Measurements from ENCODE around the gene CABLES2.
A peak's percentile ranks its signal among the peaks of the same experiment; 100 is the strongest.

DNA sequence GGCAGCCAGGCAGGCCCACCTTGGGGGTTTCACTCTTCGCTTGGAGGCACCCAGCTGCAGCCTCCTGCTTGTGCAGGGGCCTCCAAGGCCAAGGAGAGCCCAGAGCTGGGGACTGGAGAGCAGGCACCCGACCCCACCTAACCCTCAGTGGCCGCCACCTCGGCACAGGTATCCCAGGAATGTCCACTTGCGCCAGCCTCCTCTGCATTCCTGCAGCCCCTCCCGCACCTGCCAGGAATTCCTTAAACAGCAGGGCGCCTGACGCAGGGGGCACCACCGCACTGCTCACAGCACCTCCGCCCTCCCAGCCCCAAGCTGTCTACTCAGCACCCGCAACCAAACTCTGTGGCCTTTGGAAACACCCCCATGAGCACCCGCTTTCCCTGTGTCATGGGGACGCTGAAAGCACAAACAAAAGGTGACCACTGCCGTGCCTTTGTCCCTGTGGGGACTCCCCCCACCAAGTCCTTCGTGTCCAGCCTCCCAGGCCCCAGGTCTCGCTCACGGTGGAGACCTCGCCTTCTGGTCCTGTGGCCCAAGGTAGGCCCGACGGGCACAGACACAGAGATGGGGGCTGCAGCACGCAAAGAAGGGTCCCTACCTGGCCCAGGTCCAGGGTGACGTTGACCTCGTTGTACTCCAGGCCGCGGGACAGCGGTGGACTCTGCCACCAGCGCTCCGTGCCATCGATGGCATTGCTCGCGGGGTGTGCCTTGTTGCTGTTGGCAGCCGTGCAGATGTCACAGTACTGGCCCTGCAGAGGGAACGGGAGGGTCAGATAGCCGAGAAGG lies 45.1 kb downstream of the CABLES2 start:
- TF ChIP-seq CEBPB (IDR thresholded peaks at IDR 0.05) (peak in 1 of 2 experiments; percentile 82; a peak in 2 of 4 replicates), EHF (CRISPR knock-in tag; IDR thresholded peaks at IDR 0.05) (no peak; the same call in 1 of the 2 replicates), SMC3 (IDR thresholded peaks at IDR 0.05) (no peak), POLR2A (IDR thresholded peaks at IDR 0.05; ENCODE audit: low read length) (no peak), FOXS1 (CRISPR knock-in tag; IDR thresholded peaks at IDR 0.05) (no peak), RCOR1 (IDR thresholded peaks at IDR 0.05; ENCODE audit: low read depth, low read length) (no peak)
- TF ChIP-seq, protein P1, sequence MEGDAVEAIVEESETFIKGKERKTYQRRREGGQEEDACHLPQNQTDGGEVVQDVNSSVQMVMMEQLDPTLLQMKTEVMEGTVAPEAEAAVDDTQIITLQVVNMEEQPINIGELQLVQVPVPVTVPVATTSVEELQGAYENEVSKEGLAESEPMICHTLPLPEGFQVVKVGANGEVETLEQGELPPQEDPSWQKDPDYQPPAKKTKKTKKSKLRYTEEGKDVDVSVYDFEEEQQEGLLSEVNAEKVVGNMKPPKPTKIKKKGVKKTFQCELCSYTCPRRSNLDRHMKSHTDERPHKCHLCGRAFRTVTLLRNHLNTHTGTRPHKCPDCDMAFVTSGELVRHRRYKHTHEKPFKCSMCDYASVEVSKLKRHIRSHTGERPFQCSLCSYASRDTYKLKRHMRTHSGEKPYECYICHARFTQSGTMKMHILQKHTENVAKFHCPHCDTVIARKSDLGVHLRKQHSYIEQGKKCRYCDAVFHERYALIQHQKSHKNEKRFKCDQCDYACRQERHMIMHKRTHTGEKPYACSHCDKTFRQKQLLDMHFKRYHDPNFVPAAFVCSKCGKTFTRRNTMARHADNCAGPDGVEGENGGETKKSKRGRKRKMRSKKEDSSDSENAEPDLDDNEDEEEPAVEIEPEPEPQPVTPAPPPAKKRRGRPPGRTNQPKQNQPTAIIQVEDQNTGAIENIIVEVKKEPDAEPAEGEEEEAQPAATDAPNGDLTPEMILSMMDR (IDR thresholded peaks at IDR 0.05), result no peak
- TF ChIP-seq, protein P2, sequence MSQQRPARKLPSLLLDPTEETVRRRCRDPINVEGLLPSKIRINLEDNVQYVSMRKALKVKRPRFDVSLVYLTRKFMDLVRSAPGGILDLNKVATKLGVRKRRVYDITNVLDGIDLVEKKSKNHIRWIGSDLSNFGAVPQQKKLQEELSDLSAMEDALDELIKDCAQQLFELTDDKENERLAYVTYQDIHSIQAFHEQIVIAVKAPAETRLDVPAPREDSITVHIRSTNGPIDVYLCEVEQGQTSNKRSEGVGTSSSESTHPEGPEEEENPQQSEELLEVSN (IDR thresholded peaks at IDR 0.05; ENCODE audit: borderline replicate concordance, low read depth), result peak; percentile 32; the same call in 1 of the 2 replicates
